Colonic mucosa (tissue), 4 donors: ENCODE measurements around the gene CHD6. TPM values are rescaled to one million over a fixed set of nuclear protein-coding genes. Genes with fewer than 3 reads are reported as not detected.

Experiments used
- DNase-seq: peaks from one replicate; pipeline ENCODE4 v3.0.0-alpha.2; 2020
- H3K27ac ChIP-seq: fragments of 200-600 bp; one replicate; pipeline ENCODE4 v1.8.0; 2021
- H3K27me3 ChIP-seq: fragments of 200-600 bp; one replicate; pipeline ENCODE4 v1.8.0; 2021
- H3K36me3 ChIP-seq: fragments of 200-600 bp; one replicate; pipeline ENCODE4 v1.8.0; 2021
- H3K4me1 ChIP-seq: fragments of 200-600 bp; one replicate; pipeline ENCODE4 v1.8.0; 2021; ENCODE audit warnings: mild to moderate bottlenecking
- H3K4me3 ChIP-seq: fragments of 200-600 bp; one replicate; pipeline ENCODE4 v1.8.0; 2021
- H3K9ac ChIP-seq, 2 donors: one replicate each; pipeline ENCODE4 v1.7.0; 2013; ENCODE audit warnings: control low read depth in 2 of 2, low read depth in 2 of 2, low read length in 2 of 2
- H3K9me3 ChIP-seq: fragments of 200-600 bp; one replicate; pipeline ENCODE4 v1.8.0; 2021
- CTCF ChIP-seq: fragments of 200-600 bp; IDR thresholded peaks from one replicate; pipeline ENCODE4 v1.8.0; 2022; ENCODE audit warnings: antibody characterized with exemption, mild to moderate bottlenecking
- intact Hi-C: fragments of 100-400 bp; cut with DNase I; formaldehyde crosslinking; loops from one replicate; pipeline ENCODE4 v1.14.1; 2022
- total RNA-seq, 2 donors: library from RNA; stranded (reverse); fragmentation: NEBNext Ultra II Directional in 1 of 2; extraction: Animal tissue kit (Norgen Biotek cat#: 25700) in 1 of 2; gene quantifications; one replicate each; pipeline ENCODE4 v1.2.1, GENCODE V29; 2021
- donor health status: healthy.
- donor health status: DM: no; HTN: no; CAD: no.
- donor health status: DM: no; HTN: no; CAD: no.

Gene CHD6
- total RNA-seq, 2 donors from 2014 or later = 18.9 to 27.2 TPM

GRCh38 chr20:41373931-41374920, 244.0 kb downstream of the CHD6 start:
- Histone ChIP-seq H3K9ac (no peak overlapping the region), H3K27ac (no peak overlapping the region), H3K4me3 (no peak overlapping the region), H3K36me3 (no peaks in the 10 kb centered on the region), H3K27me3 (no peaks in the 10 kb centered on the region), H3K4me1 (no peaks in the 10 kb centered on the region), H3K9me3 (no peaks in the 10 kb centered on the region)
- no peak for DNase-seq
- intact Hi-C loops = no loop called here
- no peak for TF ChIP-seq CTCF

- intact Hi-C loops = no loop called here
- no peak for TF ChIP-seq CTCF
Measured at GRCh38 chr20:41373251-41373783, 244.9 kb downstream of the CHD6 start.

GRCh38 chr20:41371371-41371770, 246.8 kb downstream of the CHD6 start:
- Histone ChIP-seq H3K4me3 (no peak overlapping the region), H3K36me3 (no peaks in the 10 kb centered on the region), H3K27me3 (peaks cover 12% of the 10 kb centered on the region), H3K27ac (no peak overlapping the region), H3K9me3 (no peaks in the 10 kb centered on the region), H3K9ac (no peak overlapping the region), H3K4me1 (no peaks in the 10 kb centered on the region)
- no peak for DNase-seq
- no peak for TF ChIP-seq CTCF
- intact Hi-C loops = no loop called here

More at GRCh38 chr20:41373251-41373783, 244.9 kb downstream of the CHD6 start:
- Histone ChIP-seq H3K27ac (no peak overlapping the region), H3K4me3 (no peak overlapping the region), H3K27me3 (no peaks in the 10 kb centered on the region), H3K9me3 (no peaks in the 10 kb centered on the region), H3K4me1 (no peaks in the 10 kb centered on the region), H3K36me3 (no peaks in the 10 kb centered on the region), H3K9ac (no peak overlapping the region)
- DNase-seq = no peak

GRCh38 chr20:41370176-41370575, 248.0 kb downstream of the CHD6 start:
- no peaks in the 10 kb centered on the region for H3K4me1 ChIP-seq
- no peaks in the 10 kb centered on the region for H3K36me3 ChIP-seq
- no peak overlapping the region for H3K27ac ChIP-seq
- H3K9ac ChIP-seq = no peak overlapping the region
- no peaks in the 10 kb centered on the region for H3K9me3 ChIP-seq
- no peak overlapping the region for H3K4me3 ChIP-seq
- no peak for TF ChIP-seq CTCF
- H3K27me3 ChIP-seq = peaks cover 23% of the 10 kb centered on the region
- intact Hi-C loops = no loop called here
- DNase-seq = no peak

- intact Hi-C loops = no loop called here
Measured at GRCh38 chr20:41369673-41370072, 248.5 kb downstream of the CHD6 start.

More at GRCh38 chr20:41369673-41370072, 248.5 kb downstream of the CHD6 start:
- Histone ChIP-seq H3K27ac (no peak overlapping the region), H3K9ac (no peak overlapping the region), H3K9me3 (no peaks in the 10 kb centered on the region), H3K4me3 (no peak overlapping the region), H3K36me3 (no peaks in the 10 kb centered on the region), H3K27me3 (peaks cover 28% of the 10 kb centered on the region), H3K4me1 (no peaks in the 10 kb centered on the region)
- DNase-seq = no peak
- no peak for TF ChIP-seq CTCF
